GM23248 (cell line): ENCODE measurements around the gene CAMK1D.
A peak's percentile ranks its signal among the peaks of the same experiment; 100 is the strongest.

Experiments used
- EZH2 ChIP-seq: fragments of 200-600 bp; sonication (generic); IDR thresholded peaks from 2 replicates; pipeline ENCODE4 v1.6.1; 2018; ENCODE audit warnings: antibody characterized with exemption, mild to moderate bottlenecking; ENCODE audit not compliant: insufficient read depth, poor library complexity, severe bottlenecking
- EZH2phosphoT487 ChIP-seq: fragments of 200-600 bp; sonication (generic); IDR thresholded peaks from 2 replicates; pipeline ENCODE4 v1.6.1; 2018; ENCODE audit warnings: antibody characterized with exemption, moderate library complexity, mild to moderate bottlenecking, low read depth; ENCODE audit not compliant: insufficient read depth

DNA sequence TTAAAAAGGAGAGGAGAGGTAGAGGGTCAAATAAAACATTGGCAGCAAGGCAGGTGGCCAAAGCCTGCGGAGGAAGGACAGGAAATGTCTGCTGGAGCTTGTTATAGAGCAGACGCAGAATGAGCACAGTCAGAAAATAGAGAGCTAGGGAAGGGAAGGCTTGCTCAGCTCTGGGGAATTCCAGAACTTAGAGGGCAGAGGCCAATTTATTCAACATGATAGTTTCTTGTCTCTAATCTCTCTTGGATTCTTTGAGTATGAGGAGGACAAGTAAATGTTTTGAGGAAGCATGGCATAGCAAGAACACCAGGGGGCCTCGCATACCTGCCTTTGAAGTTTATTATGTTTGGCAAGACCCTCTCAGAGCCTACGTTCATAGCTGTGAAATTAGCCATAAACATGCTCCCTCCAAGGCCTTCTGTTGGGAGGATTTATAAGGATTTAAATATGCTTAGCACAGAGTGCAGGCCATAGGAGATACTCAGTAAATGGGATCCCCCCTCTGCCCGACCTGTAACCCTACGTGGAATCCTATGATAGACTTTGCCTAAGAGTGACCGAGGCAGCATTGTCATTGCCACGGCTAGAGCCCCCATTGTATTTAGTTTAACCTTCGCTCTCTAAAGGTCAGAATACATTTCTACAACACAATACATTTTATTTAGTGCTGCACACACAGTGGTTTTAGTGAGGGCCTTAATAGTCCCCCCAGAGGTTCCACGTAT lies 358.3 kb downstream of the CAMK1D start:
- TF ChIP-seq EZH2 (no peak), EZH2phosphoT487 (0 out of 2 replicates have a peak, but pooled peaks have one; percentile 33)
